ENCODE results near the gene PRDM16.

The PRDM16 gene

GRCh38 chr1:3312898-3313575 is 244.0 kb downstream of the PRDM16 start:
- DNase-seq (ENCODE audit: extremely low read depth in 1 of 2, low read depth in 1 of 2) = peak in 1 of 2 donors; percentile 14

DNA sequence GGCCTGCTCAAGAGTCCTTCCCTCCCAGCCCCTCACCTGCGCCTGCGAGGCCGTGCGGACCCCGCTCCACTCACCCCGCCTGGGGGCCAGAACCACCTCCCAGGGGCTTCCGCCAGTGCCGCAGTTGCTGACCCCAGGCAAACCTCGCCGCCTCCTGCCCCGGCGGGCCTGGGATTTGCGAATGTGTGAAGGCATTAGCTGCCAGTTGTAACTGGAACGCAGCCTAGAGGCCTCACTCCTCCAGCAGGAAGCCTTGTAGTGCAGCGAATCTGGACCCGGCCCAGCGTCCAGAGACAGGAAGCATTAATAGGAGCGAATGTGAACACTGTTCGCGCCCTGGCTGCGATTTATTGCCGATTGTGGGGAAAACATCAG is 244.6 kb downstream of the PRDM16 start:
- DNase-seq (ENCODE audit: extremely low read depth in 1 of 2, low read depth in 1 of 2) = no peak

DNA sequence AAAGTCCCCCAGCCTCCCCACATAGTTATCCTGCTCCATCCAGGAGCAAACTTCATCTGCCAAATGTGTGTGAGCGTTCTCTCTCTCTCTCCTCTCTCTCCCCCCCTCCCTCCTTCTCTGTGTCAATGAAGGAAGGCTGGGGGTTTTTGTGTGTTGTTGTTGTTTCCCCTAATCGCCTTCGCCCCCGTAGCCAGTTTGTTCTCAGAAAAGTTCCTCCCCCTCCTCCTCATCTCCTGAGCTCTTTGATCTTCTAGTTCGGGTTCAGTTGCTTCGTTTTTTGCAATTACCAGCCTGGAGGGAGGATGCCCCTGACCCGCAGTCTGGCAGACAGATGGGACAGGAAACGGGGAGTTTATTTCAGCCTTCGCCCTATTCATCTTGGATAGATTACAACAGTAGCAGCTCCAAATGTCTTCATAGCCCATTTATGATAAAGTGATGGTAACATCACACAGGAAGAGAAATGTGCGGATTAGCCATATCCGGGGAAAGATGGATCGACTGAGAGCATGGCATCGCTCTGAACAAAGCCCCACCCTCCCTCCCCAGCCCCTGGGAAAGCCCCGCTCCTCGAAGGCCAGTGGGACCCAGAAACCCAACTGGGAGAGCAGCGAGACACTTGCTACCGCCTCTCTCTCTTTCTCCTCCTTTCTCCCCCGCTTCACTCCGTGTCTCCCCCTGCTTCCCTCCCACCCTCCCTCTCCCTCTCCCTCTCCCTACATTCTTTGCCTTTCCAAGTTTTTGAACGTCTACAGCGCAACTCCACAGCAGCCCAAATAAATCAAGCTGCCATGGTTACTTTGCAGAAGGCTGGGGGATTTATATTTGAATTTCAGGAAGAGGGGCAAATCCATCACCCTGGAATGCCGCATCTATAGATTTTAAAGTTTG is 245.7 kb downstream of the PRDM16 start:
- DNase-seq (ENCODE audit: extremely low read depth in 1 of 2, low read depth in 1 of 2) = no peak

- no peak for DNase-seq (ENCODE audit: extremely low read depth in 1 of 2, low read depth in 1 of 2)
Observed at GRCh38 chr1:3315399-3316339, 246.7 kb downstream of the PRDM16 start.

GRCh38 chr1:3316340-3316943 is 247.4 kb downstream of the PRDM16 start:
- no peak for DNase-seq (ENCODE audit: extremely low read depth in 1 of 2, low read depth in 1 of 2)

DNA sequence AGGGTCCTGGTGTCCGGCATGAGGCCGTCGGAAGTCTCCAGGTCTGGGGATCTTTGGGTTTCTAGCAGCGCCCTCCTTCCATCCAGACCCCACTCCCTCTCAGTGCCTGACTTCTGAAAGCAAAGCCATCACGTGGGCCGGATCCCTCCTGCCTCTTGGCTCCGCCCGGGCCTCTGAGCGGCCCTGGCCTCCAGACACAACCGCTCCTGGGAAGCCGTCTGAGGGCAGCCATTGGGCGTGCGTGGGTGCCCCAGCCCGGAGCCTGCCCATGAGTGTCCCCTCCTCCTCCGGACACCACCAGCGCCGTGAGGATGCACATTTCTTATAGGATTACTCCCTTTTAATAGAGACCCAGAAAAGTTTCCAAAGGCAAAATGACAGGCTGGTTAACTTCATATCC is 248.5 kb downstream of the PRDM16 start:
- no peak for DNase-seq (ENCODE audit: extremely low read depth in 1 of 2, low read depth in 1 of 2)

- DNase-seq (ENCODE audit: extremely low read depth in 1 of 2, low read depth in 1 of 2) = no peak
Observed at GRCh38 chr1:3318329-3318728, 249.3 kb downstream of the PRDM16 start.

GRCh38 chr1:3319874-3320245 is 250.9 kb downstream of the PRDM16 start:
- no peak for DNase-seq (ENCODE audit: extremely low read depth in 1 of 2, low read depth in 1 of 2)

- no peak for DNase-seq (ENCODE audit: extremely low read depth in 1 of 2, low read depth in 1 of 2)
Observed at GRCh38 chr1:3320246-3321152, 251.5 kb downstream of the PRDM16 start.

GRCh38 chr1:3321559-3322449 is 252.8 kb downstream of the PRDM16 start:
- DNase-seq (ENCODE audit: extremely low read depth in 1 of 2, low read depth in 1 of 2) = no peak

- DNase-seq (ENCODE audit: extremely low read depth in 1 of 2, low read depth in 1 of 2) = no peak
Observed at GRCh38 chr1:3322450-3323020, 253.5 kb downstream of the PRDM16 start.

- no peak for DNase-seq (ENCODE audit: extremely low read depth in 1 of 2, low read depth in 1 of 2)
Observed at GRCh38 chr1:3323021-3323795, 254.2 kb downstream of the PRDM16 start.

DNA sequence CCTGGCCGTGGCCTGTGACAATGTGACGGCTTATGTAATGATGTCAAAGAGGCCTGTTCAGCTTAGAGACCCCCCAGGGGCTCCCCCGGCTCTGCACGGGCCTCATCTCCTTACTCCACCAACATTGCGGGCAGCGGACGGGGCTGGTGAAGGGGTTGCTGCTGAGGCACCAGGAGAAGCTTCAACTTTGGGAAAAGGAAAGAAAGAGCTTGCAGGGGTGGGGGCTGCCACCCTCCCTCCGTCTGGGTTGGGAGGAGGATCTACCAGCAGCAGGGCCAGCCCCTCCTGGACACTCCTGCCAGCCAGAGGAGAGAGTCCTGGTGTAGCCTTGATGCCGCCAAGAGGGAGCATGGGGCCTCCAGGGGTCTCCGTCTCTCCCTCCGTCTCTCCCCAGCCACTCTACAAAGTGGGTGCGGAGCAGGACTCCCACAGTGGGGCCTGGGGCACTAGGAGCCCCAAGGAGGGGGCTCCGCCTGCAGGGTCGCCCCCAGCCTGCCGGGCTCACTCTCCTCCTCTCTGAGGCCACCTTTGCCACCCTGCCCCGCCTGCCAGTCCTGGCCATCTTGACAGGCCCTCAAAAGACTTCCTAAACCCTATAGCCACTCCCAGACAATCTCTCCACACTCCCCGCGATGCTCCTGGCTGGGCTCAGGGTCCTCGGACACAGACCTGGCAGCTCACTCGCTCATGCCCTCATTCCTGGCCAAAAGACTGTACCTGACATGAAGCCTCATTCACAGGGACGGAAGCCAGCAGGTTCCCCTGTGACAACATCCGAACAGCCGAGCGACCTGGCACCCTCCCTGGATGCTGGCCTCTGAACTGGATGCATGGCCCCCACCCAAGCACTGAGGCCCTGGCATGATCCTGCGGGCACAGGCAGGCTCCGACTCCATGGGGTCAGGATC is 255.0 kb downstream of the PRDM16 start:
- no peak for DNase-seq (ENCODE audit: extremely low read depth in 1 of 2, low read depth in 1 of 2)

DNA sequence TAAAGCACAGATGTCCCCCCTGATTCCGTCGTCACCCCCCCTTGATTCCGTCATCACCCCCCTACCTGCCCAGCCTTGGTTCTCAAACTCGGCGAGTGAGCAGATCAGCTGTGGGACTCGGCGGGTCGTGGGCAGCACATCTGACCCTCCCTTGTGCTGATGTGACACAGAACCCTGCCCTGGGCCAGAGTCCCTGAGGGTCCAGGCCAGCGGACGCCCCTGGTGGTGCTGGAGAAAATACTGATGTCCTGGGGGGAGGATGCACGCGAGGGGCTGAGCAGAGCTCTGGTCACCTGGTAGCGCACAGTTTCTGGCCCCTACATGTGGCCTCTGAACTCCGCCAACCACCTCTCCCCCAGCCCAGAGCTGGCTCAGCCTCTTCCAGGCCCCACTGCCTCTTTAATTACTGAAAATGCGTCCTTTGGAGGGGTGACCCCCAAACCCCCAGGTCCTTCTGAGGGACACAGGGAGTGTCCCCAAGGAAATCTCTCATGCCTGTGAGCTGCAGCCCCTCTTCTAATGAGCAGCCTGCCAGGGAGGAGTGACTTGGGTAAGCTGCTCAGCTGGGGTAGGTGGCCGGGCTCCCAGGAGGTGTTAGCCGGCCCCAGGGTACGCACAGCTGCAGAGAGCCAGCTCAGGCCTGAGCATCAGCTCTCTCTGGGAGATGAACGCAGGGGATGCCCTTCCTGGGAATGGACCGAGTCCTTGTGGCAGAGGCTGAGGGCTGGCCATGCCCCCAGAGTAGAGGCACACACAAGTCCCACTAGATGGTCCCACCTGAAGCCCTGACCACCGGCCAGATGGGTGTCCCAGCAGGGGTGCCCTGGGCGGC is 255.9 kb downstream of the PRDM16 start:
- DNase-seq (ENCODE audit: extremely low read depth in 1 of 2, low read depth in 1 of 2) = no peak

- DNase-seq (ENCODE audit: extremely low read depth in 1 of 2, low read depth in 1 of 2) = no peak
Observed at GRCh38 chr1:3326516-3327388, 257.7 kb downstream of the PRDM16 start.

All from activated CD8-positive, alpha-beta memory T cell treated with anti-CD3 and anti-CD28 coated beads for 1 hour (primary cell).